SKM-1 treated with dmso at 0.1 percent for 144 hours (cell line): ENCODE results near the gene FOXK1.
"Not testable (repeated sequence)": the region's sequence is repeated elsewhere in the genome, so short reads cannot be mapped to it uniquely, and the experiment has no call there.

ENCODE experiments used
- DNase-seq: peaks from one replicate; lab custom pipeline; 2025; ENCODE audit not compliant: unreplicated experiment; lab: John Stamatoyannopoulos, UW

FOXK1 gene

DNA sequence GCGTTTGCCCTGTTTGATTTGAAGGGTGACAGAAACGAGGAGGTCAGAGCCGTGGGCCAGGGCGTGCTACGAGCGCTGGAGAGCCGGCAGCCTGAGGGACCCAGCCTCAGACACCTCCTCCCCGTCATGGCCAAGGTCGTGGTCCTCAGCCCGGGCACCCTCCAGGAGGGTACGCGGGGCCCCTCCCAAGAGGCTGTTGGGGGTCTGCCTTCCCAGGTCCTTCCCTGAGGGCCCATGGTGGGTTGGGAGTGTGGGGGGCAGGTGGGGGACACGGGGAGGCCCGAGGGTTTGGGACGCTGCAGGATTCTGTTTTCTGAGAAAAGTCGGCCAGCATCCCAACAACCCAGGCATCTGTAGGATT, 101.2 kb downstream of the FOXK1 start:
- DNase-seq = no peak

DNA sequence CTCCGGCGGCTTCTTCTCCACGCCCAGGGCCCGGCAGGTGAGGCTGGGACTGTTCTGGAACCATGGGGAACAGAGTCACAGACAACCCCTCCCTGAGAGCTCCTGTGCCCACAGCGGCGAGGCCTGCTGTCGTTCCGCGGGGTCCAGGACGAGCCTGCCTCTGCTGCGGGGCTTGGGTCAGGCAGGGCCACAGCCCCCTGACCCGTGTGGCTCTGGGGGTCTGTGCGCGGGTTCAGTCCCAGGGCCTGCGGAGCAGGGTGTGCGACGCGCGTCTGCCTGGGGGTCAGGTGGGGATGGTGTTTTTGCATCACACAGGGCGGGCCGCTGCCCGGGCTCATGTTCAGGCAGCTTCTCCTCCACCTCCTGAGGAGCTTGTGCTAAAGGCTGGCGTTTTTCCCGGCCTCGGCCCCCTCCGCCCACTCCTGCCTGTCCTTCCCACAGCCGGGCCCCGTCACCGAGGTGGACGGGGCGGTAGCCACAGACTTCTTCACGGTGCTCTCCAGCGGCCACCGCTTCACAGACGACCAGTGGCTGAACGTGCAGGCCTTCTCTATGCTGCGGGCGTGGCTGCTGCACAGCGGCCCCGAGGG, 101.8 kb downstream of the FOXK1 start:
- no peak for DNase-seq

DNA sequence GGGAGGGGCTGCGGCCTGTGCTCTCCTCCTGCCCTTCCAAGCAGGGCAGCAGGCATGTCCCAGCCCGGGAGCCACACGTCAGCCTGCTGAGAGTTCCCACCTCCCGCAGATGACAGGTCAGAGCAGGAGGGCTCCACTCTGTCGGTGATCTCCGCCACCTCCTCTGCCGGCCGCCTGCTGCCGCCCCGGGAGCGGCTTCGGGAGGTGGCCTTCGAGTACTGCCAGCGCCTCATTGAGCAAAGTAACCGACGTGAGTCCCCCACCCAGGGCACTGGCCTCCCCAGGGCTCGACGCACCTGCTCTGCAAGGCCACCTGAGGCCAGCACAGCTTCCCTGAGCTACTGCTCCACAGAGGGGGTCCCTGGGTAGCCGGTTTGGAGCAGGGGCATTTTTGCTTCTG, 102.7 kb downstream of the FOXK1 start:
- no peak for DNase-seq

DNA sequence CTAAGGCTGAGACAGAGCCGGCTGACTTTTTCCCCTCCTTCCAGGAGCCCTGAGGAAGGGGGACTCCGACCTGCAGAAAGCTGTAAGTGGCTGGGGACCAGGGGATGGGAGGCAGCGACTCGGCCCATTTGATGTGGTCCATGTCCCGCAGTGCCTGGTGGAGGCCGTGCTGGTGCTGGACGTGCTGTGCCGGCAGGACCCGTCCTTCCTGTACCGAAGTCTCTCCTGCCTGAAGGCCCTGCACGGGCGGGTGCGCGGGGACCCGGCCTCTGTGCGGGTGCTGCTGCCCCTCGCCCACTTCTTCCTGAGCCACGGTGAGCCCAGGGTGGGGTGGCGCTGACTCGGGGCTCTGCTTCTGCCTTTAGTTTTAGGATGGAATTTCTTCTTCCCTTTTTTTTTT, 103.3 kb downstream of the FOXK1 start:
- no peak for DNase-seq

DNA sequence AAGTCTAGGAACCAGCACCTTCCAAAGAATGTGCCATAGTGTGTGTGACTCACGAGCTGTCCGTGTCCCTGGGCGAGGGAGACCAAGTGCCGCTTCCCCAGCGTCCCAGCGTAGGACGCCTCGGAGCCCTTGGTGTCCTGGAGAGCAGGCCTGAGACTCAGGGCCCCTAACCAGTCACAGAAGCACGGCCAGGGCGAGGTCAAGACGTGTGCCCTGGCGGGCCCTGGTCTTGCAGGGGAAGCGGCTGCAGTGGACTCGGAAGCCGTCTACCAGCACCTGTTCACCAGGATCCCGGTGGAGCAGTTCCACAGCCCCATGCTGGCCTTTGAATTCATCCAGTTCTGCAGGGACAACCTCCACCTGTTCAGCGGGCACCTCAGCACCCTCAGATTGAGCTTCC, 103.9 kb downstream of the FOXK1 start:
- DNase-seq = no peak

DNA sequence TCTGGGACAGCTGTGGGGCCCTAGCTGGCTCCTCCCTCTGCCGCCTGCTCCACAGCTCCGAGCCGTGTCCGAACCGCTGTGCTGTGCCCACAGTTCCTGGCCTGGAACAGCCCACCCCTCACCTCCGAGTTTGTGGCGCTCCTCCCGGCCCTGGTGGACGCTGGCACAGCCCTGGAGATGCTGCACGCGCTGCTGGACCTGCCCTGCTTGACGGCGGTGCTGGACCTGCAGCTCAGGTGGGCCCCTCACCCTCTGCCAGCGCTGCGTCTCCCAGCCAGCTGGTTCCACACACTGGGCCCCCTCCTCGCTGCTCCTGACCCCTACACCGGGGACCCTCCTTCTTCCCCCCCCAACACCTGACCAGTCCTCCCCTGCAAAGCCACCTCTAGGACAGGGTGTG, 105.4 kb downstream of the FOXK1 start:
- no peak for DNase-seq

DNA sequence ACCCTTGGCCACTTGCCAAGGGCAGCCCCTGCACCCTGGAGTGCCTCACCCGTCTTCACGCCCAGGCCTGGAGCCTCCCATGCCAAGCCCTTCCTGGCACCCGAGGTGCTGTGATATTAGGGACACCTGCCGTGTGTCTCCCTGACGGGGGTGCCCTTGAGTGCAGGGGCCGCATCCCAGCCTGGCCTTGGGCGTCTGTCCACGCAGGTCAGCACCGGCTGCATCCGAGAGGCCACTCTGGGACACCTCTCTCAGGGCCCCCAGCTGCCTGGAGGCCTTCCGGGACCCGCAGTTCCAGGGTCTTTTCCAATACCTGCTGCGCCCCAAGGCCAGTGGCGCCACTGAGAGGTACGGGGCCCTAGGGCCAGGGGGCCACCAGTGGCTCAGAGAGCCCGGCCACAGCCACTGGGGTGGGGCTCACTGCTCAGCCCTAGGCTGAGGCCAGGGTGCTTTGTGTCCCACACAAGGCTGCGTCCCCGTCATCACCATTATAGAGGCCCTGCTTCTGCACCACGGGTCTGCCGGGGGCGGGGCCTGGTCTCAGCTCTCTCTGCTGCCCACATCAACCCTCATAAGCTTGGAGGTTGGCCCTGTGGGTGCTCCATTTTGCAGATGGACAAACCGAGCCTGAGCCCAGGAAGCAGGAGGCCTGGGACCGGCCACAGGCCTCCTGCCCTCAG, 106.0 kb downstream of the FOXK1 start:
- no peak for DNase-seq

DNA sequence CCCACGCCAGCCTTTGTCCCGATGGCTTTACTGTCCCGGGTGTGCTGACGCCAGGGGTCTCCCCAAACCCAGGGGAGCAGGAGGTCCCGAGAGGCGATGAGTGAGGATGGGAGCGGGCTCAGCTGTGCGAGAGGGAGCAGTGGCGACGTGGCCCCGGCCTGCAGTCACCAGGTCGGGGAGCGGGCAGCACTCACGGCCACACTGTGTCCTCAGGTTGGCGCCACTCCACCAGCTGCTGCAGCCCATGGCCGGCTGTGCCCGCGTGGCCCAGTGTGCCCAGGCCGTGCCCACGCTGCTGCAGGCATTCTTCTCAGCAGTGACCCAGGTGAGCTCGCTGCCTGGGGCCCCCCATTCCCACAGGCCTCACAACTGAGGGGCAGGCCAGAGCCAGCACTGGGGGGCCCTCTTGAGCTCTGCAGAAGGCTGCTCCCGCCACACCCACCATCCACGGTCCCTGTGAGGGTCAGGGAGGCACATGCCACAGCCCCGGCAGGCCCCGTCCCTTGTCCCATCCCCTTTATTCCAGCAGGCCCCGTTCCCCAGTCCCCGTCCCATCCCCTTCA, 106.6 kb downstream of the FOXK1 start:
- no peak for DNase-seq

DNA sequence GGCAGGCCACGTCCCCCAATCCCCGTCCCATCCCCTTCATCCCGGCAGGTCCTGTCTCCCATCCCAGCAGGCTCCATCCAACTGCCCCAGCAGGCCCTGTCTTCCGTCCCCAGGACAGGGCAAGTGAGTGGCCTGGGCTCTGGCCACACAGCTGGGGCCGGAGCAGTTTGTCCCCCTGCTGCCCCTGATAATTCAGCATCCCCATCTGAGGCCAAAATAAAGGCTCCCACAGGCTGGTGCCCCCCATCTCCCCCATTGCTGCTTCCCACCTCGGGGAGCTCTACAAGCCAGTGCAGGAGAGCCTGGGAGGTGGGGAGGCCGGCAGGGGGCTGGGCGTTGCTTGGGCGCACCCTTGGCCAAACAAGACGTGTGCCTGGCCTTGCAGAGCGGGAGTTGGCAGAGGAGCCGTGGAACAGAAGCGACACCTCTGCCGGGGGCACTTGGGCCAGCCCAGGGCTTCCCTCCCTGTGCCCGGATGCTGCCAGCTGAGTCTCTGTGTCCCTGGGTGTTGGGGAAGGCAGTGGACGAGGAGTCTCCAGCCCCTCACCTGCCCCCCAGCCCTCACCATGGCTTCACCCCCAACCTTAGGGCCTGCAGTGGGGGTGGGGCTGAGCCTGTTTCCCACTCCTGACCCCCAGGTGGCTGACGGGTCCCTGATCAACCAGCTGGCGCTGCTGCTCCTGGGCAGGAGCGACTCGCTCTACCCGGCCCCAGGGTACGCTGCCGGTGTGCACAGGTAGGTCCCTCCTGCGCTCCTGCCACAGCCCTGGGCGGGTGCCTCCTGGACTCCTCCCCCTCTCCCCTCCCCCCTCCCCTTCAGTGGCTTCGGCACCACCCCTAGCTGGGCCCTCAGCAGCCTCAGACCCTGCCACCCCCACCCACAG, 107.3 kb downstream of the FOXK1 start:
- DNase-seq = no peak

DNA sequence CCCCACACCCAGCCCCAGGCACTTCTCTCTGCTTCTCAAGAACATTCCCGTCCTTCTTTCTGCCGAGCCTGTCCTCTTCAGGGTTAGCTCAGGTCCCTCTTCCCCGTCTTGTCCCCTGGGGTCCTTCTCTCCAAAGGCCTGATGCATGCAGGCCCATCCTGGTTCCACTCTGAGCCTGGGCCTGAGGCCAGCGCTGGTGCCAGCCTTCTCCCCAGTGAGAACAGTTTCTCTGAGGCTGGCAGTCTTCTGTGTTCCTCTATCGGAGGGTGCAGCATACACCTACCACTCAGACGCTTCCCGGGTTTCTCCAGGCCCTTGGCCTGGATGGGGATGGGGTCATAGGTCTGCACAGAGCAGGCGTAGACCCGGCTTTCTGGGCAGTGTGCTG, 108.0 kb downstream of the FOXK1 start:
- DNase-seq = no peak

DNA sequence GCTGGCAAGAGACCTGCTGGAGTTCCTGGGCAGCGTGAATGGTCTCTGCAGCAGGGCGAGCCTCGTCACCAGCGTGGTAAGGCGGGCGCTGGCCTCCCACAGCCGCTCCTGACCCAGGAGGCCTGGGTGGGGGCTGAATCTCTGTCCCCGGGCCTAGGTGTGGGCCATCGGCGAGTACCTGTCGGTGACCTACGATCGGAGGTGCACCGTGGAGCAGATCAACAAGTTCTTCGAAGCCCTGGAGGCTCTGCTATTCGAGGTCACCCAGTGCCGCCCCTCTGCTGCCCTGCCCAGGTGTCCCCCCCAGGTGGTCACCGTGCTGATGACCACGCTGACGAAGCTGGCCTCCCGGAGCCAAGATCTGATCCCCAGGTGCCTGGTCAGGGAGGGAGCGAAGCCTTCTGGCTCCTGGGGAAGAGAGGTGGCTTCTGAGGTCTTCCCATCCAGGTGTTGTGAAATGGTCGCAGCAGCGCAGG, 108.5 kb downstream of the FOXK1 start:
- DNase-seq = no peak

DNA sequence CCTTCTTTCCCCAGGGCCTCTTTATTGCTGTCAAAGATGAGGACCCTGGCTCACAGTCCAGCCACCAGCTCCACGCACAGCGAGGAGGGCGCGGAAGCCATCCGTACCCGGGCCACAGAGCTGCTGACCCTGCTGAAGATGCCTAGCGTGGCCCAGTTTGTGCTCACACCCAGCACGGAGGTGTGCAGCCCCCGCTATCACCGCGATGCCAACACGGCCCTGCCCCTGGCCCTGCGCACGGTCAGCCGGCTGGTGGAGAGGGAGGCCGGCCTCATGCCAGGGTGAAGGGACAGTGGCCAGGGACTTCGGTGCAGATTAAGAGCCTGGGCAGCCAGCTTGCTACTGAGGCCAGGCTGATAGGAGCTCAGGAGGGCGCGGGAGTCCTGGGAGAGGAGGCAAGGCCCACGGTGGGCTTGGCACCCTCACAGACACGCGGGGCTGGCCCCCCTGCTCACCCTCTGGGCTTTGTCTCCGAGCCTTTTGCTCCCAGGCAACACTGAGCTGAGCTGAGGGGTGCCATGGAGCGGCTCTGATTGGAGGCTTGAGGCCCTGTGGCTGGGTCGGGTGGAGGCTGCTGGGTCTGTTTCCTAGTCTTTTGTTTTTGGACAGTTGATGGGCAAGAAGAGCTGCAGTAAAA, 109.1 kb downstream of the FOXK1 start:
- no peak for DNase-seq

DNA sequence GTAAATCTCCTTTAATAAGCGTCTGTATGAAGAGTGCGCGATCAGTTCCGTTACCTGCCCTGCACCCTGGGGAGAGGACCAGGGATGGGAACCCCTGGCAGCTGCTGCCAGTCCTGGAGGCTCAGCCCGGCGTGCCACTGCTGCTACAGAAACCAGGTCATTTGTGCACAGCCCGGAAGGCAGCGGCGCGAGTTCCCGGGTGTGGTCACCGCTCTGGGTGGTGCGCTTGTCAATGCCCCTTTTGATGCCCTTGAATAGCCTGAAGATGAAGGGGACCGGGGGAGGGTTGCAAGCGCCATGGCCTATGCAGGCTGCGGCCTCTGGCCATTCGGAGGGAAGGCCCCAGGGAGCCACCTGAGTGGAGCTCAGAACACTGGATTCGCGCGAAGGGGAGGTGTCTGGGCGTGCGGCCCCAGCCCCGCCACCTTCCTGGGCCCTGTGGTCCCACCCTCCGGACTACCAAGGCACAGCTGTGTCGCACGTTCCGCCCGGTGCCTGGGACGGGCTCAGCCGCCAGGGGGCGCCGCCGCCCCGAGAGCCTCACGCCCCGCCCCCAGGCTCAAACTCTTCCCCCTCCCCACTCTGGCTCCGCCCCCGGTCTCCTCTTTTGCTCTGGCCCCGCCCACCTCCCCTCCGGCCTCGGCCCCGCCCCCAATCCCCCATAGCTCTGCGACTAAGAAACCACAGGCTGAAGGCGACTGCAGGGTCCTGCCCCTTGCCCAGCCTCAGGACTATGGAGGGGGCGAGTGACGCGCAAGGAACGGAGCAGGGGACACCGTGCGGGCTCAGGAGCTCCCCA, 109.8 kb downstream of the FOXK1 start:
- peak; percentile 60 for DNase-seq

DNA sequence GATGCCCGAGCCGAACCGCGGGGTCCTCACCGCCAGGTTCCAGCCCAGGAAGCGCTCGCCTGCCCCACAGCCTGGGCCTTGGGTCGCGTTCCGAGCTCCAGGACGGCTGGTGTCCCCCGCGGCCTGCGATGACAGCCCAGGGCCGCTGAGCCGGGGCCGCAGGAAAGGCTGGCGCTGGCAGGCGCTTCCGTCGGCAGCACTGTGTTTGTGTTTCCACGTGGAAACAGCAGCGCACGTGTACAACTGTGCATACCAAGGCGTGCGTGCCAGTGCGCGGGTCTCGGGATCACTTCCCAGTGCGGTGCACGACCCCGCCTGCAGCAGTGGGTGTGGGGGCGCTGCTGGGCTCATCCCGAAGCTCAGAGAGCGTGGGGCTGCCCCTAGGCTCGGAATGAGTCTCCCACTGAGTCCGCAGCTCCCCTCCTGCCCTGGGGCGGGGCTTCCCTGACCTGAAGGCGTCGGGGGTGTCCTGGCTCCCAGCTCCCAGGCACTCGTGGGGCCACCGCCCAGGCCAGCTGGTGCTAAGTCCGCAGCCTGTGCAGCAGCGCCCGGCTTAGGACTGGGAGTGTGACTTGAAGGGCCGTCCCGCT, 110.5 kb downstream of the FOXK1 start:
- no peak for DNase-seq

DNA sequence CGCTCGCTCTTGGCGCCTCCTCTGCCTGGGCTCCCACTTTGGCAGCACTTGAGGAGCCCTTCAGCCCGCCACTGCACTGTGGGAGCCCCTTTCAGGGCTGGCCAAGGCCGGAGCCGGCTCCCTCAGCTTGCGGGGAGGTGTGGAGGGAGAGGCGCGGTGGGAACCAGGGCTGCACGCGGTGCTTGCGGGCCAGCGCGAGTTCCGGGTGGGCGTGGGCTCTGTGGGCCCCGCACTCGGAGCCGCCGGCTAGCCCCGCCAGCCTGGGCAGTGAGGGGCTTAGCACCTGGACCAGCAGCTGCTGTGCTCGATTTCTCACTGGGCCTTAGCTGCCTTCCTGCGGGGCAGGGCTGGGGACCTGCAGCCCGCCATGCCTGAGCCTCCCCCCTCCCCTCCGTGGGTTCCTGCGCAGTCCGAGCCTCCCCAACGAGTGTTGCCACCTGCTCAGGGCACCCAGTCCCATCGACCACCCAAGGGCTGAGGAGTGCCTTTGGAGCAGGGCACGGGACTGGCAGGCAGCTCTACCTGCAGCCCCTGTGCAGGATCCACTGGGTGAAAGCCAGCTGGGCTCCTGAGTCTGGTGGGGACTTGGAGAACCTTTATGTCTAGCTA, 111.4 kb downstream of the FOXK1 start:
- DNase-seq = not testable (repeated sequence)

DNA sequence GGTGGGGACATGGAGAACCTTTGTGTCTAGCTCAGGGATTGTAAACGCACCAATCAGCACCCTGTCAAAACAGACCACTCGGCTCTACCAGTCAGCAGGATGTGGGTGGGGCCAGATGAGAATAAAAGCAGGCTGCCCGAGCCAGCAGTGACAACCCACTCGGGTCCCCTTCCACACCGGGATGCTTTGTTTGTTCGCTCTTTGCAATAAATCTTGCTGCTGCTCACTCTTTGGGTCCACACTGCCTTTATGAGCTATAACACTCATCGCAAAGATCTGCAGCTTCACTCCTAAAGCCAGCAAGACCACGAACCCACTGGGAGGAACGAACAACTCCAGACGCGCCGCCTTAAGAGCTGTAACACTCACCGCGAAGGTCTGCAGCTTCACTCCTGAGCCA, 112.1 kb downstream of the FOXK1 start:
- not testable (repeated sequence) for DNase-seq

DNA sequence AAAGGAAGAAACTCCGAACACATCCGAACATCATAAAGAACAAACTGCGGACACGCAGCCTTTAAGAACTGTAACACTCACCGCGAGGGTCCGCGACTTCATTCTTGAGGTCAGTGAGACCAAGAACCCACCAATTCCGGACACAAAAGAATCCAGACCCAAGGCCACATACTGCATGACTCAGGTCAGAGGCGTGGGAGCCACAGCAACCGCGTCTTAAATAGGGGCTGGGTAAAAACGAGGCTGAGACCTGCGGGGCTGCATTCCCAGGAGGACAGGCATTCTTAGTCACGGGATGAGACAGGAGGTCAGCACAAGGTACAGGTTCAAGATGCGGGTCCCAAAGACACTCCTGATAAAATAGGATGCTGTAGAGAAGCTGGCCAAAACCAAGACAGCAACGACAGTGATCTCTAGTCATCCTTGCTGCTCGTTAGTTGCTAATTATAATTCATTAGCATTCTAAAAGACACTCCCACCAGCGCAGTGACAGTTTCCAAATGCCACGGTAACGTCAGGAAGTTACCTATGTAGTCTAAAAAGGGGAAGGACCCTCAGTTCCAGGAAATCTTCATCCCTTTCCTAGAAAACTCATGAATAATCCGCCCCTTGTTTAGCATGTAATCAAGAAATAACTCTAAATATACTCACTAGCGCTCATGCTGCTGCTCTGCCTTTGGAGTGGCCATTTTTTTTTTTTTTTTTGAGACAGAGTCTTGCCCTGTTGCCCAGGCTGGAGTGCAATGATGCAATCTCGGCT, 112.7 kb downstream of the FOXK1 start:
- no peak for DNase-seq

DNA sequence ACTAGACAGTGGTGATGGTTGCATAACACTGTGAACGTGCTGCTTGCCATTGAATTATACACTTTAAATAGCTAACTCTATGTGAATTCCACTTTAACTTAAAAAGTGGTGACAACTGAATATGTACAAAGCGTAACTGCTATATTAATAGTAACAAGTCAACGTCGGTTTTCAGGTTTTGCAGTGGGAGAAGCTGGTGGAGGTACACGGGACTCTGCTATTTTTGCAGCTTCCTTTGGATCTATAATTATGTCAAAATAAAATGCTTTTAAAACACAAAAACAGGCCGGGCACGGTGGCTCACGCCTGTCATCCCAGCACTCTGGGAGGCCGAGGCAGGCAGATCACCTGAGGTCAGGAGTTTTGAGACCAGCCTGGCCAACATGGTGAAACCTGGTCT, 114.4 kb downstream of the FOXK1 start:
- no peak for DNase-seq
